HepG2 (cell line): Measurements from ENCODE around the gene VSNL1. TPM values are rescaled to one million over a fixed set of nuclear protein-coding genes. Genes with fewer than 3 reads are reported as not detected.

ENCODE experiments used
- ATAC-seq: fragments of 200-7000 bp; cut with Tn5 transposase; 3 replicates; pipeline ENCODE4 v1.9.1; 2020; ENCODE audit warnings: mild to moderate bottlenecking, moderate library complexity
- BruUV-seq: library from RNA; stranded (reverse); fragments of 400-500 nt; replicated peaks from 2 replicates; lab custom pipeline; 2021; lab: Mats Ljungman, UMichigan
- CTCF ChIA-PET: fragments of 300-600 bp; formaldehyde crosslinking; extraction: SDS; loops from one replicate; lab custom pipeline; 2021; ENCODE audit warnings: low total read pairs, inconsistent platforms, low intra/inter-chr PET ratio; lab: Yijun Ruan, JAX
- POLR2A ChIA-PET: fragments of 350-600 bp; sonication (Branson Sonifier 250); formaldehyde crosslinking; loops from one replicate; lab custom pipeline; 2020; ENCODE audit warnings: antibody characterized with exemption, inconsistent platforms; lab: Yijun Ruan, JAX
- DNase-seq: peaks from one replicate; pipeline ENCODE4 v3.0.0-alpha.2; 2015; ENCODE audit warnings: low spot score
- FAIRE-seq: peaks from 3 replicates; lab custom pipeline; 2011; peaks lifted over from hg19 to GRCh38; lab: Jason Lieb, UNC
- H2AFZ ChIP-seq: one replicate; pipeline ENCODE4 v1.6.1; 2011; ENCODE audit warnings: low read length, inconsistent platforms
- H3K27ac ChIP-seq: fragments of 300-600 bp; 3 replicates; pipeline ENCODE4 v1.8.0; 2011; ENCODE audit warnings: mixed run types, mild to moderate bottlenecking, mixed read lengths, low read length, inconsistent platforms; ENCODE audit not compliant: insufficient read depth; ENCODE audit errors: extremely low read length
- H3K27me3 ChIP-seq, 2 experiments: fragments of 200-600 bp in 1 of 2; 2 replicates in 1 of 2; 3 replicates in 1 of 2; pipeline versions ENCODE4 v1.6.0 to v1.8.0; 2011; ENCODE audit warnings: low read length in 2 of 2, mild to moderate bottlenecking in 2 of 2, moderate library complexity in 2 of 2, inconsistent platforms in 1 of 2; ENCODE audit not compliant: insufficient read depth in 2 of 2, control insufficient read depth in 1 of 2
- H3K36me3 ChIP-seq, 2 experiments: fragments of 200-600 bp in 1 of 2; replicated peaks in 1 of 2; 2 replicates in 1 of 2; 3 replicates in 1 of 2; pipeline versions ENCODE4 v1.5.1 to v1.8.0; 2011; ENCODE audit warnings: low read length in 2 of 2, inconsistent platforms in 1 of 2; ENCODE audit not compliant: insufficient read depth in 2 of 2, control insufficient read depth in 1 of 2
- H3K4me1 ChIP-seq: 2 replicates; pipeline ENCODE4 v1.5.1; 2012; ENCODE audit warnings: low read length, inconsistent platforms; ENCODE audit not compliant: insufficient read depth
- H3K4me2 ChIP-seq: 2 replicates; pipeline ENCODE4 v1.6.0; 2011; ENCODE audit warnings: low read depth, low read length, inconsistent platforms
- H3K4me3 ChIP-seq, 3 experiments: fragments of 200-600 bp in 1 of 3; sonication (generic), shearing (Covaris generic) in 1 of 3; replicated peaks in 1 of 3; 2 replicates each; pipeline ENCODE4 v1.5.1; 2011 to 2016; ENCODE audit warnings: low read length in 3 of 3, inconsistent platforms in 2 of 3, low read depth in 2 of 3, mild to moderate bottlenecking in 2 of 3, control low read depth in 1 of 3, mixed read lengths in 1 of 3; ENCODE audit not compliant: insufficient read depth in 1 of 3
- H3K79me2 ChIP-seq: one replicate; pipeline ENCODE4 v1.6.1; 2011; ENCODE audit warnings: low read length, inconsistent platforms; ENCODE audit not compliant: insufficient read depth
- H3K9ac ChIP-seq: 2 replicates; pipeline ENCODE4 v1.6.0; 2011; ENCODE audit warnings: mild to moderate bottlenecking, low read depth, low read length, inconsistent platforms; ENCODE audit not compliant: insufficient read depth
- H3K9me3 ChIP-seq: 2 replicates; pipeline ENCODE4 v1.5.1; 2012; ENCODE audit warnings: mild to moderate bottlenecking, low read length
- H4K20me1 ChIP-seq: 2 replicates; pipeline ENCODE4 v1.6.0; 2011; ENCODE audit warnings: inconsistent platforms, mild to moderate bottlenecking, low read length, moderate library complexity; ENCODE audit not compliant: insufficient read depth
- ATF3 ChIP-seq: sonication (generic); formaldehyde crosslinking; IDR thresholded peaks from 2 replicates; pipeline ENCODE4 v1.4.0; 2020; ENCODE audit warnings: missing genetic modification reagents
- CC2D1A ChIP-seq: sonication (generic); formaldehyde crosslinking; IDR thresholded peaks from 2 replicates; pipeline ENCODE4 v1.8.1; 2023; ENCODE audit warnings: mild to moderate bottlenecking, missing genetic modification reagents
- KAT7 ChIP-seq: IDR thresholded peaks from 2 replicates; pipeline ENCODE4 v1.6.1; 2018; ENCODE audit warnings: borderline replicate concordance, missing compliant biosample characterization
- MYC ChIP-seq: sonication (generic); formaldehyde crosslinking; IDR thresholded peaks from 2 replicates; pipeline ENCODE4 v1.9.0; 2021; ENCODE audit warnings: missing genetic modification reagents, borderline replicate concordance
- NR1H2 ChIP-seq: sonication (generic); formaldehyde crosslinking; IDR thresholded peaks from 2 replicates; pipeline ENCODE4 v1.8.1; 2022; ENCODE audit warnings: low read depth, missing genetic modification reagents, borderline replicate concordance
- SALL2 ChIP-seq: sonication (generic); formaldehyde crosslinking; IDR thresholded peaks from 2 replicates; pipeline ENCODE4 v1.8.1; 2023; ENCODE audit warnings: mild to moderate bottlenecking, missing genetic modification reagents, inconsistent platforms
- ZNF354B ChIP-seq: sonication (generic); formaldehyde crosslinking; IDR thresholded peaks from 2 replicates; pipeline ENCODE4 v1.8.0; 2022; ENCODE audit warnings: mild to moderate bottlenecking, missing genetic modification reagents
- WGBS: methylation state at CpG from one replicate; pipeline ENCODE4 v1.1.6; 2017; ENCODE audit warnings: low lambda C conversion rate; 5-methylcytosine and 5-hydroxymethylcytosine counted together
- in situ Hi-C: cut with HindIII; loops from 2 replicates; pipeline ENCODE4 v1.10.0; 2017; ENCODE audit warnings: low pct_unique_long_range_greater_than_20kb; ENCODE audit not compliant: extremely low pct_ligation_motif_present
- intact Hi-C: fragments of 100-400 bp; cut with micrococcal nuclease; formaldehyde crosslinking; loops from one replicate; pipeline ENCODE4 v1.10.0; 2022; ENCODE audit not compliant: unreplicated experiment
- polyA plus RNA-seq, 8 experiments: library from polyadenylated mRNA; depleted of rRNA in 3 of 8; stranded (reverse) in 7 of 8; unstranded in 1 of 8; fragments of >200 nt; fragmentation: Illumina TruSeq in 4 of 8; extraction: Trizol in 4 of 8; gene quantifications; 2 replicates each; pipeline versions ENCODE4 v1.2.1 to v1.2.3, GENCODE V29; 2011 to 2016; ENCODE audit warnings: low read depth in 4 of 8, missing spikeins in 1 of 8, mixed read lengths in 1 of 8; ENCODE audit not compliant: insufficient read depth in 1 of 8
- total RNA-seq, 5 experiments: library from RNA; depleted of rRNA; stranded (reverse); fragments of >200 nt; fragmentation: Illumina TruSeq; extraction: Trizol; gene quantifications; 2 replicates each; pipeline ENCODE4 v1.2.3, GENCODE V29; 2016; ENCODE audit warnings: low read depth in 1 of 5
- TF ChIP-seq, protein P1 (sequence below): sonication (generic); formaldehyde crosslinking; IDR thresholded peaks from 2 replicates; pipeline ENCODE4 v1.4.0; 2020; ENCODE audit warnings: missing genetic modification reagents
- TF ChIP-seq, protein P2 (sequence below): sonication (generic); formaldehyde crosslinking; IDR thresholded peaks from 2 replicates; pipeline ENCODE4 v1.5.0; 2020; ENCODE audit warnings: mild to moderate bottlenecking, missing genetic modification reagents
- TF ChIP-seq, protein P3 (sequence below): sonication (generic); formaldehyde crosslinking; IDR thresholded peaks from 2 replicates; pipeline ENCODE4 v1.5.0; 2020; ENCODE audit warnings: mild to moderate bottlenecking, missing genetic modification reagents

The VSNL1 gene
- total and polyA plus RNA-seq, 2 of the 13 experiments (the other 11 are each of a cell fraction or from before 2014, with no cell fraction given): 63.2 to 95.9 TPM

DNA sequence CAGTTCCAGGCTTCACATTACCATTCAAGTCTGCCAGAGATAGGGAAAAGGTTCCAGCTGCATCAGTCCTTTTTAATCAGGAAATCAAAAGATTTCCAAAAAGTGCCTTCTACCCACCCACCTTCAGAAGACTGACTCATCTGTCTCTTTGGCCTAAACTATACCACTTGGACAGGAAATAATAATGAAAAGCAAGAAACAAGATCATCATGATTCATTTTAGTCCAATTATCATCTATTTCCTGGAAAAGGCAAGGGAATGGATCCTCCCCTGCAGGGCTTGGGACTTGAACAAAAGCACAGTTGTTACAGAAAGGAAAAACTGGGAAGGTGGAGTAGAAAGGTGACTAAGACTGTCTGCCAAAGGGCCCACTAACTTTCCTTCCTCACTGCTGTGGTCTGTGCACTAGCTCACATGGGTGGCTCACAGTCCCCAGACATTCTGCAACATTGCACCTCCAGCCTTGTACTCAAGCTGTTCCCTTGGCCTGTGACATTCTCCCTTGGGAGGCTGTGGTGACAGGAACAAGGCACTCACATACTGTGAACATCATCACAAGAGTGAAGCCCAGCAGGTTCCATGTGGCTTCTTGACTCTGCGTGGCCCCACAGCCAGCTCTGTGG is 75.3 kb downstream of the VSNL1 start (continued):
- no peak for TF ChIP-seq CC2D1A (CRISPR knock-in tag)
- no peak for TF ChIP-seq MYC

DNA sequence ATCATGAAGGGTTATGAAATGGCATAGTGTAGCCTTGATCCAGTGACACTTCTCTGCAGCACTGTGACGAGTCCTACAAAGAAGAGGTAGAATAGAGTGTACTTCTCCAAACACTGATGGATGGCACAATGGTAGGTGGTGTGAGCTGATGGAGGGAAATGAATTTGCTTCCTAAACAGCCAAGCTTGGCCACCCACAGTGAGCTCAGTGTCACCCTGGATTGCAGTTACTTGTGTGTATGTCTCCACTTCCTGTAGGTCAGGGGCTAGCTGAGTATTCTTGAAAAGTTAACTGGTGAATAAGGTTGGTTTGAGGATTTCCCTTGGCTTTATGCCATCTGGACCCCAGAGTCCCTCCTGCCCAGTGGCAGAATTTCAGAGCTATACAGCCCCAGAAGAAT is 75.9 kb downstream of the VSNL1 start:
- FAIRE-seq (no peak), DNase-seq (no peak), ATAC-seq (no peak)
- no peaks in the 10 kb centered on the region for H3K9me3 ChIP-seq
- no peaks in the 10 kb centered on the region for H3K27me3 ChIP-seq
- H2AFZ ChIP-seq: no peak overlapping the region
- H4K20me1 ChIP-seq: no peaks in the 10 kb centered on the region
- H3K36me3 ChIP-seq: peaks cover 17 to 38% of the 10 kb centered on the region in 2 experiments; a peak in 4 of 5 replicates
- ChIA-PET CTCF (no interaction called here), POLR2A (no interaction called here)
- intact Hi-C loops: no loop called here
- no peak overlapping the region for H3K27ac ChIP-seq
- WGBS: 100% methylated on average over 1 of the region's 1 CpG
- no peak for TF ChIP-seq ATF3 (CRISPR knock-in tag)
- TF ChIP-seq, protein P1, sequence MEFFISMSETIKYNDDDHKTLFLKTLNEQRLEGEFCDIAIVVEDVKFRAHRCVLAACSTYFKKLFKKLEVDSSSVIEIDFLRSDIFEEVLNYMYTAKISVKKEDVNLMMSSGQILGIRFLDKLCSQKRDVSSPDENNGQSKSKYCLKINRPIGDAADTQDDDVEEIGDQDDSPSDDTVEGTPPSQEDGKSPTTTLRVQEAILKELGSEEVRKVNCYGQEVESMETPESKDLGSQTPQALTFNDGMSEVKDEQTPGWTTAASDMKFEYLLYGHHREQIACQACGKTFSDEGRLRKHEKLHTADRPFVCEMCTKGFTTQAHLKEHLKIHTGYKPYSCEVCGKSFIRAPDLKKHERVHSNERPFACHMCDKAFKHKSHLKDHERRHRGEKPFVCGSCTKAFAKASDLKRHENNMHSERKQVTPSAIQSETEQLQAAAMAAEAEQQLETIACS (CRISPR knock-in tag): no peak
- TF ChIP-seq NR1H2 (CRISPR knock-in tag): no peak
- TF ChIP-seq SALL2 (CRISPR knock-in tag): no peak
- no peak for TF ChIP-seq KAT7 (CRISPR knock-in tag)
- TF ChIP-seq, protein P2, sequence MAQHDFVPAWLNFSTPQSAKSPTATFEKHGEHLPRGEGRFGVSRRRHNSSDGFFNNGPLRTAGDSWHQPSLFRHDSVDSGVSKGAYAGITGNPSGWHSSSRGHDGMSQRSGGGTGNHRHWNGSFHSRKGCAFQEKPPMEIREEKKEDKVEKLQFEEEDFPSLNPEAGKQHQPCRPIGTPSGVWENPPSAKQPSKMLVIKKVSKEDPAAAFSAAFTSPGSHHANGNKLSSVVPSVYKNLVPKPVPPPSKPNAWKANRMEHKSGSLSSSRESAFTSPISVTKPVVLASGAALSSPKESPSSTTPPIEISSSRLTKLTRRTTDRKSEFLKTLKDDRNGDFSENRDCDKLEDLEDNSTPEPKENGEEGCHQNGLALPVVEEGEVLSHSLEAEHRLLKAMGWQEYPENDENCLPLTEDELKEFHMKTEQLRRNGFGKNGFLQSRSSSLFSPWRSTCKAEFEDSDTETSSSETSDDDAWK (CRISPR knock-in tag): no peak
- TF ChIP-seq, protein P3, sequence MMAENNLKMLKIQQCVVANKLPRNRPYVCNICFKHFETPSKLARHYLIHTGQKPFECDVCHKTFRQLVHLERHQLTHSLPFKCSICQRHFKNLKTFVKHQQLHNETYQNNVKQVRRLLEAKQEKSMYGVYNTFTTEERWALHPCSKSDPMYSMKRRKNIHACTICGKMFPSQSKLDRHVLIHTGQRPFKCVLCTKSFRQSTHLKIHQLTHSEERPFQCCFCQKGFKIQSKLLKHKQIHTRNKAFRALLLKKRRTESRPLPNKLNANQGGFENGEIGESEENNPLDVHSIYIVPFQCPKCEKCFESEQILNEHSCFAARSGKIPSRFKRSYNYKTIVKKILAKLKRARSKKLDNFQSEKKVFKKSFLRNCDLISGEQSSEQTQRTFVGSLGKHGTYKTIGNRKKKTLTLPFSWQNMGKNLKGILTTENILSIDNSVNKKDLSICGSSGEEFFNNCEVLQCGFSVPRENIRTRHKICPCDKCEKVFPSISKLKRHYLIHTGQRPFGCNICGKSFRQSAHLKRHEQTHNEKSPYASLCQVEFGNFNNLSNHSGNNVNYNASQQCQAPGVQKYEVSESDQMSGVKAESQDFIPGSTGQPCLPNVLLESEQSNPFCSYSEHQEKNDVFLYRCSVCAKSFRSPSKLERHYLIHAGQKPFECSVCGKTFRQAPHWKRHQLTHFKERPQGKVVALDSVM: no peak
- TF ChIP-seq ZNF354B: no peak
- H3K4me3 ChIP-seq: no peak overlapping the region
- in situ Hi-C loops: no loop called here
- H3K79me2 ChIP-seq: no peaks in the 10 kb centered on the region
- no peaks in the 10 kb centered on the region for H3K4me1 ChIP-seq
- no TSS peak for BruUV-seq
- H3K9ac ChIP-seq: no peak overlapping the region
- no peak overlapping the region for H3K4me2 ChIP-seq
